ENCODE data around the gene NOXA1.

NOXA1 gene

GRCh38 chr9:137479892-137480685 lies 56.9 kb downstream of the NOXA1 start:
- no peak for TF ChIP-seq CTCF (IDR thresholded peaks at IDR 0.05)

DNA sequence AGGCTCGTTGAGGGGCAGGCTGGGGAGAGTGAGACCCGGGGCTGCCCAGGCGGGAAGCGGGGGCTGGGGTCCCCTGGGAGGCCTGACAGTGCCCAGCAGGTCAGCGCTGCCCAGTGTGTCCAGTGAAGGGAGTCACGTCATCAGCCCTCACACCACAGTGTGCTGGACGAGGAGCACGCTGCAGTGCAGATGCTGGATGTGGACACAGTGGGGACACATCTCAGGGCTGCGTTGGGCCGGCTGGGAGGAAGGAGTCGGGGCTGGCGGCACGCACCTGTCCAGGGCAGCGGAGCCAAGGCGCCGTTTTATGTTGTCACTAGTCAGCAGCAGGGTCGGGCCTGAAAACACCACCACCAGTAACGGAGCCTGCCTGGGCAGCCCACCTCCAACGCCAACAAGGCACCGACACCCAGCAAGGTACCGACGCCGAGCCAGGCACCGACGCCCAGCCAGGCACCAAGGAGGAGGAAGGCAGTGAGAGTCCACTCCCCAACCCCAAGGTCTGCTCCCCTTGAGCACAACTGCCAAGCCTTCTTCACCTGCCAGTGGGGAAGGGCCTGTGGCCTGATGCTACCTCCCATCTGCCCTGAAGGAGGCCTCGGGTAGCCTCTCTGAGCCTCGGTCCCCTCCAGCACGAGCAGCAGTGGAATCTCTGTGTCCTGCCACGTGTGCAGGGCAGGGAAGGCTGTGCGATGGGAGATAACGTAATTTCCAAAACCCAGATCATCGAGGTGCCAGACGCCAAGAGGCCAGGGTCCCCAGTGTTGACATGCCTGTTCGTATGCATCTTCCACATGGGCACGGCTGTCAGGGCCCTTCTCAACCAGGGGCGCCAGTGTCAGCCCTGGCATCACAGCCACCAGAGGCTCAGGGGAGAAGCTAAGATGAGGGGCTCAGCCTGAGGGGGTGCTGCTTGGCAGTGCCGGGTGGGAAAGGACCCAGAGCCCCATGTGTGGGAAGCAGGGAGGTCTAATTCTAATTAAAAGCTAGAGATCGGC lies 57.8 kb downstream of the NOXA1 start:
- TF ChIP-seq CTCF (IDR thresholded peaks at IDR 0.05): no peak

GRCh38 chr9:137482094-137482781 lies 59.0 kb downstream of the NOXA1 start:
- TF ChIP-seq CTCF (IDR thresholded peaks at IDR 0.05): no peak
